ENCODE results near the gene TGM2. TPM values are rescaled to one million over a fixed set of nuclear protein-coding genes. Genes with fewer than 3 reads are reported as not detected.

TGM2 gene
- total RNA-seq, 4 donors from 2014 or later, result 3.7 to 6.2 (median 4.6) TPM

DNA sequence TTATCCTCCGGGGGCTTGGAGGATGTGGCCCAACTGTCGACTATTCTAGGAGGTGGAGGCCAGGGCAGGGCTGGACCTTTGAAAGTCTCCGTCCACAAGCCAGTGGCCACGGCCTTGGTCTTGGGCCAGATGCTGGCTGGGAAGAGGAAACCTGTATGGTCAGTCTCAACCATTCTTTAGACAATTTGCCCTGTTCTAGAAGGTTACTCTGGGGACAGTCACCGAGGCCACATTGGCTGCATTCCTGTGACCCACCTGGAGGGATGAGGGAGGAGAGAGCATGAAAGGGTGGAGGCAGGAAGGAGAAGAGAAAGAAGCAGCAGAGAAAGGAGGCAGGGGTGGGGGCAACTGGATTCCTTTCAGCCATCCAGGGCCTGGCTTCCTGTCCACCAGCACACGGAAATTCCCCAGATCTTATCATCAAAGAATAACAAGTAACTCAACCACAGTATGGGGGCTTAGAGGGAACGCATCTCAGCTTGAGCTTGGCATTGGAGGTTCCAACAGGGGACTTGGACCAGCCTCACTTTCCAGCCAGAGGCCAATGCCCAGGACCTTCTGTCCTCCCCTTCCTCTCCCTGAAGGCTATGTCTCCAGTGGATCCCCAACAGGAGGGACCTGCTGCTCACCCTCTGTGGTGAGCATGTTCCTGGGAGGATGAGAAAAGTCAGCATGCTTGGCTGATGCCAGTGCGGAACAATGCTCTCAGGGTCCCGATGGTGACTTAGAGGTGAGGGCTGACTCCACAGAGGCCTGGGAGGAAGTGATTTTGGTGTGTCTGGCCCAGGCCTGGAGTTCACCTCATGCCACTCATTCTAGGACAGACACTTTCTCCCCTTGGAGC is 30.4 kb downstream of the TGM2 start:
- no peak overlapping the region for H3K4me3 ChIP-seq (ENCODE audit: low read depth, poor library complexity, severe bottlenecking)
- TF ChIP-seq CTCF (IDR thresholded peaks at IDR 0.05) (no peak), POLR2A (IDR thresholded peaks at IDR 0.05) (no peak)
- WGBS, 2 donors, result 63 to 66% methylated on average over 9 of the region's 9 CpGs
- intact Hi-C loops (cut with DNase I; ENCODE audit: low total_unique reads), result no loop called here
- peak in 1 of 2 donors; percentile 82 for DNase-seq (ENCODE audit: low spot score in 2 of 2)

DNA sequence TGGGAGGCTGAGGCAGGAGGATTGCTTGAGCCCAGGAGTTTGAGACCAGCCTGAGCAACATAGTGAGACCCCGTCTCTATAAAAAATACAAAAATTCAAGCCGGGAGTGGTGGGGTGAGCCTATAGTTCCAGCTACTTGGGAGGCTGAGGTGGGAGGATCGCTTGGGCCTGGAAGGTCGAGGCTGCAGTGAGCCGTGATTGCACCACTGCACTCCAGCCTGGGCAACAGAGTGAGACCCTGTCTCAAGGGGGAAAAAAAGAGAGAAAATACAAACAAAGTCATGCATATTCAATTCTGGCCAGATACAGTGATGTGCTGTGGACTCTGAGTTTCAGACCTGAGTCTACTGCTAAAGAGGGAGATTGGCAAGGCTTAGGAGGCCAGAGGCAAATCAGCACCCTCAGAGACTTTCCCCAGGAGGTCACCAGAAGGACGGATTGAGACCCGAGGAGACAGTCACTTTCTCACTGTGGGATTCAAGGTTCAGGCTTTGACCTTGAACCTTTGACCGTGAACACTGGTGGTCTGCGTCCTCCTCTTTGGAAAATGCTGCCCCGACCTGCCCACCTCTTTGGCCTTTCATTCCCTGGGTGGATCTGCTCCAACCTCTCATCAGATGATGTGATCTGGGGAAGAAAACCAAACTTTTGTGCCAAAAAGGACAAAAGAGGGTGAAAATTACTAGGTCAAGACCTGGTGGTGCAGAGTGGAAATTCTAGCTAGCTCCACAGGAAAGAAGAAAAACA is 31.2 kb downstream of the TGM2 start:
- WGBS, 2 donors, result 84 to 86% methylated on average over 10 of the region's 10 CpGs
- DNase-seq (ENCODE audit: low spot score in 2 of 2), result peak in 1 of 2 donors; percentile 42
- H3K4me3 ChIP-seq (ENCODE audit: low read depth, poor library complexity, severe bottlenecking), result no peak overlapping the region
- TF ChIP-seq CTCF (IDR thresholded peaks at IDR 0.05) (no peak), POLR2A (IDR thresholded peaks at IDR 0.05) (no peak)
- intact Hi-C loops (cut with DNase I; ENCODE audit: low total_unique reads), result no loop called here

GRCh38 chr20:38132910-38133501 is 32.1 kb downstream of the TGM2 start:
- H3K4me3 ChIP-seq (ENCODE audit: low read depth, poor library complexity, severe bottlenecking), result no peak overlapping the region
- intact Hi-C loops (cut with DNase I; ENCODE audit: low total_unique reads), result no loop called here
- DNase-seq (ENCODE audit: low spot score in 2 of 2), result peak in 1 of 2 donors; percentile 50
- 89 to 91% methylated on average over 11 of the region's 11 CpGs for WGBS, 2 donors
- TF ChIP-seq CTCF (IDR thresholded peaks at IDR 0.05), result no peak
- TF ChIP-seq POLR2A (IDR thresholded peaks at IDR 0.05), result no peak

DNA sequence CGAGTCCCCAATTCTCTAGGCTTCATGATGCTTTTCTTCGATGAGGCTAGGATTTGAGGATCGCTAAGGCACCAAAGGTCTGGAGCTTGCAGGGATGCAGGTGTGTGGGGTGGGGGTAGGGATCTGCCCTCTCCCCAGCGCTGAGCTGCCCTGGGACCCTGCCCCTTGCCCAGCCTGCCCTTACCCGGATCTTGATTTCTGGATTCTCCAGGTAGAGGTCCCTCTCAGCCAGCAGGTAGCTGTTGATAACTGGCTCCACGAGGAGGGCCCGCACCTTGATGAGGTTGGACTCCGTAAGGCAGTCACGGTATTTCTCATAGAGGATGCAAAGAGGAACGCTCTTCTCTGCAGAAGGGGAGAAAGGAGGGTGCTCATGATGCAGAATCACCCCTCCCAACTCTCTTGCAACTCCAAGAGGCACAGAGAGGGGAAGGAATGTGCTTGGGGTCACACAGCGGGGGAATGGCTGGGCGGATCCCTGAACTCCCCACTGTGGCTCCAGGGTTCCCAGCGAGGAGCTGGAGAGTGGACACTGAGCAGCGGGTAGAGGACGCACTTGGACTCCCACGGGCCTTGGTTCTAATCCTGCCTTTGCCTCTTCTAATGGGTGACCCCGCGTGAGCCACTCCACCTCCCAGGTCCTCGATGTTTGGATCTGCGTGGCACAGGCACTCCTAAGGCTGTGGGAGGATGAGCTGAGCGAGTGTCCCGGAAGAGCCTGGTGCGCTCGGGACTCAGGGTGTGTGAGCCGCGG is 32.7 kb downstream of the TGM2 start:
- intact Hi-C loops (cut with DNase I; ENCODE audit: low total_unique reads), result no loop called here
- WGBS, 2 donors, result 84 to 93% methylated on average over 26 of the region's 26 CpGs
- H3K4me3 ChIP-seq (ENCODE audit: low read depth, poor library complexity, severe bottlenecking), result no peak overlapping the region
- TF ChIP-seq CTCF (IDR thresholded peaks at IDR 0.05) (no peak), POLR2A (IDR thresholded peaks at IDR 0.05) (no peak)
- peak in 1 of 2 donors; percentile 61 for DNase-seq (ENCODE audit: low spot score in 2 of 2)

GRCh38 chr20:38131588-38132121 is 33.4 kb downstream of the TGM2 start:
- intact Hi-C loops (cut with DNase I; ENCODE audit: low total_unique reads), result no loop called here
- DNase-seq (ENCODE audit: low spot score in 2 of 2), result no peak
- H3K4me3 ChIP-seq (ENCODE audit: low read depth, poor library complexity, severe bottlenecking), result no peak overlapping the region

More at GRCh38 chr20:38131588-38132121, 33.4 kb downstream of the TGM2 start:
- TF ChIP-seq POLR2A (IDR thresholded peaks at IDR 0.05) (no peak), CTCF (IDR thresholded peaks at IDR 0.05) (no peak)
- WGBS, 2 donors, result 48 to 56% methylated on average over 3 of the region's 3 CpGs
